HG02870 (cell line): ENCODE measurements around the gene SMPX.
"Not testable (repeated sequence)": the region's sequence is repeated elsewhere in the genome, so short reads cannot be mapped to it uniquely, and the experiment has no call there.

Source experiments
- ATAC-seq: cut with Tn5 transposase; IDR thresholded peaks from one replicate; pipeline ENCODE4 v1.9.1; 2021; ENCODE audit warnings: mild to moderate bottlenecking, moderate library complexity; ENCODE audit not compliant: unreplicated experiment

The SMPX gene

GRCh38 chrX:21757960-21758359 is at the start of gene SMPX:
Gene SMPX, minus strand, starts transcription at chrX:21758116. Its CDS starts 3,826 bp downstream, at chrX:21754290.
- no peak for ATAC-seq

- no peak for ATAC-seq
Observed at GRCh38 chrX:21806691-21807090, 48.8 kb upstream of the SMPX start.

- no peak for ATAC-seq
Observed at GRCh38 chrX:21802839-21803238, 44.9 kb upstream of the SMPX start.

GRCh38 chrX:21802054-21802670 is 44.2 kb upstream of the SMPX start:
- no peak for ATAC-seq

GRCh38 chrX:21800344-21800770 is 42.4 kb upstream of the SMPX start:
- peak; percentile 44 for ATAC-seq

- ATAC-seq: no peak
Observed at GRCh38 chrX:21799767-21800166, 41.9 kb upstream of the SMPX start.

GRCh38 chrX:21798677-21799219 is 40.8 kb upstream of the SMPX start:
- peak; percentile 66 for ATAC-seq

GRCh38 chrX:21781976-21782375 is 24.1 kb upstream of the SMPX start:
- no peak for ATAC-seq

GRCh38 chrX:21781525-21781924 is 23.6 kb upstream of the SMPX start:
- no peak for ATAC-seq

- ATAC-seq: no peak
Observed at GRCh38 chrX:21779095-21779494, 21.2 kb upstream of the SMPX start.

GRCh38 chrX:21778236-21778635 is 20.3 kb upstream of the SMPX start:
- no peak for ATAC-seq

GRCh38 chrX:21775128-21775527 is 17.2 kb upstream of the SMPX start:
- not testable (repeated sequence) for ATAC-seq

- not testable (repeated sequence) for ATAC-seq
Observed at GRCh38 chrX:21773036-21773435, 15.1 kb upstream of the SMPX start.

GRCh38 chrX:21770631-21771321 is 12.9 kb upstream of the SMPX start:
- no peak for ATAC-seq

GRCh38 chrX:21766101-21766500 is 8.2 kb upstream of the SMPX start:
- no peak for ATAC-seq

- ATAC-seq: no peak
Observed at GRCh38 chrX:21764008-21764407, 6.1 kb upstream of the SMPX start.

- no peak for ATAC-seq
Observed at GRCh38 chrX:21758488-21758887, 572 bp upstream of the SMPX start.

GRCh38 chrX:21756785-21757529 is 959 bp downstream of the SMPX start:
- ATAC-seq: no peak

- ATAC-seq: no peak
Observed at GRCh38 chrX:21749924-21750323, 8.0 kb downstream of the SMPX start.

GRCh38 chrX:21748235-21748634 is 9.7 kb downstream of the SMPX start:
- no peak for ATAC-seq

GRCh38 chrX:21747558-21747957 is 10.4 kb downstream of the SMPX start:
- no peak for ATAC-seq

GRCh38 chrX:21745756-21746155 is 12.2 kb downstream of the SMPX start:
- peak; percentile 68 for ATAC-seq
